Lower leg skin (tissue), 4 donors: ENCODE measurements around the gene POLR2E. TPM values are rescaled to one million over a fixed set of nuclear protein-coding genes. Genes with fewer than 3 reads are reported as not detected.

Source experiments
- DNase-seq, 2 donors: peaks; one replicate each; pipeline ENCODE4 v3.0.0-alpha.2; 2019; ENCODE audit warnings: low spot score in 2 of 2
- H3K4me3 ChIP-seq: fragments of 200-600 bp; sonication (generic); 2 replicates; pipeline ENCODE4 v1.5.1; 2017; ENCODE audit warnings: mild to moderate bottlenecking, low read depth; ENCODE audit not compliant: poor library complexity, severe bottlenecking
- POLR2A ChIP-seq, 2 donors: fragments of 450-650 bp; IDR thresholded peaks; one replicate each; pipeline ENCODE4 v1.6.1; 2016 to 2017; ENCODE audit warnings: antibody characterized with exemption in 2 of 2, mild to moderate bottlenecking in 1 of 2, moderate library complexity in 1 of 2
- WGBS, 2 donors: methylation state at CpG; one replicate each; pipeline ENCODE4 v1.1.5; 2018; 5-methylcytosine and 5-hydroxymethylcytosine counted together
- intact Hi-C: fragments of 100-400 bp; cut with DNase I; formaldehyde crosslinking; loops from one replicate; pipeline ENCODE4 v1.15.0; 2023; ENCODE audit warnings: low total_unique reads
- total RNA-seq, 4 donors: library from RNA; depleted of rRNA; stranded (reverse); fragments of >200 nt; gene quantifications; one replicate each; pipeline ENCODE4 v1.1.0, GENCODE V29; 2016
- TF ChIP-seq, protein P1 (sequence below), 3 donors: fragments of 450-650 bp; IDR thresholded peaks; one replicate each; pipeline ENCODE4 v1.5.1; 2016; ENCODE audit warnings: antibody characterized with exemption in 3 of 3, mild to moderate bottlenecking in 3 of 3, moderate library complexity in 2 of 3

Gene POLR2E
- total RNA-seq, 4 donors from 2014 or later: 93.3 to 198 (median 123) TPM

DNA sequence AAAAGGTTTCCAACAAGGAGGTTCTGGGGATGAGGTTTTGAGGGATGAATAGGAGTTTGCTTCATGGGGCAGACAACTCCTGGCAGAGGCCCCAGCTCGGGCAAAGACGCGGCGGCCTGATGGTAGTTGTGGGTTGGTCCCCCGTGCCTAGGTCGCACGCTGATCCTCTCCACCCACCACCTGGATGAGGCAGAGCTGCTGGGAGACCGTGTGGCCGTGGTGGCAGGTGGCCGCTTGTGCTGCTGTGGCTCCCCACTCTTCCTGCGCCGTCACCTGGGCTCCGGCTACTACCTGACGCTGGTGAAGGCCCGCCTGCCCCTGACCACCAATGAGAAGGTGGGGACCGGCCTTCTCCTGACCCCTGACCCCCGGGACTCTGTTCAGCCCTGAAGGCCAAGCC is 43.4 kb downstream of the POLR2E start:
- no peak for TF ChIP-seq POLR2A (IDR thresholded peaks at IDR 0.05)
- TF ChIP-seq, protein P1, sequence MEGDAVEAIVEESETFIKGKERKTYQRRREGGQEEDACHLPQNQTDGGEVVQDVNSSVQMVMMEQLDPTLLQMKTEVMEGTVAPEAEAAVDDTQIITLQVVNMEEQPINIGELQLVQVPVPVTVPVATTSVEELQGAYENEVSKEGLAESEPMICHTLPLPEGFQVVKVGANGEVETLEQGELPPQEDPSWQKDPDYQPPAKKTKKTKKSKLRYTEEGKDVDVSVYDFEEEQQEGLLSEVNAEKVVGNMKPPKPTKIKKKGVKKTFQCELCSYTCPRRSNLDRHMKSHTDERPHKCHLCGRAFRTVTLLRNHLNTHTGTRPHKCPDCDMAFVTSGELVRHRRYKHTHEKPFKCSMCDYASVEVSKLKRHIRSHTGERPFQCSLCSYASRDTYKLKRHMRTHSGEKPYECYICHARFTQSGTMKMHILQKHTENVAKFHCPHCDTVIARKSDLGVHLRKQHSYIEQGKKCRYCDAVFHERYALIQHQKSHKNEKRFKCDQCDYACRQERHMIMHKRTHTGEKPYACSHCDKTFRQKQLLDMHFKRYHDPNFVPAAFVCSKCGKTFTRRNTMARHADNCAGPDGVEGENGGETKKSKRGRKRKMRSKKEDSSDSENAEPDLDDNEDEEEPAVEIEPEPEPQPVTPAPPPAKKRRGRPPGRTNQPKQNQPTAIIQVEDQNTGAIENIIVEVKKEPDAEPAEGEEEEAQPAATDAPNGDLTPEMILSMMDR (IDR thresholded peaks at IDR 0.05): no peak
- intact Hi-C loops: no loop called here
- DNase-seq: no peak
- 90 to 93% methylated on average over 17 of the region's 17 CpGs for WGBS, 2 donors
- H3K4me3 ChIP-seq: no peak overlapping the region

DNA sequence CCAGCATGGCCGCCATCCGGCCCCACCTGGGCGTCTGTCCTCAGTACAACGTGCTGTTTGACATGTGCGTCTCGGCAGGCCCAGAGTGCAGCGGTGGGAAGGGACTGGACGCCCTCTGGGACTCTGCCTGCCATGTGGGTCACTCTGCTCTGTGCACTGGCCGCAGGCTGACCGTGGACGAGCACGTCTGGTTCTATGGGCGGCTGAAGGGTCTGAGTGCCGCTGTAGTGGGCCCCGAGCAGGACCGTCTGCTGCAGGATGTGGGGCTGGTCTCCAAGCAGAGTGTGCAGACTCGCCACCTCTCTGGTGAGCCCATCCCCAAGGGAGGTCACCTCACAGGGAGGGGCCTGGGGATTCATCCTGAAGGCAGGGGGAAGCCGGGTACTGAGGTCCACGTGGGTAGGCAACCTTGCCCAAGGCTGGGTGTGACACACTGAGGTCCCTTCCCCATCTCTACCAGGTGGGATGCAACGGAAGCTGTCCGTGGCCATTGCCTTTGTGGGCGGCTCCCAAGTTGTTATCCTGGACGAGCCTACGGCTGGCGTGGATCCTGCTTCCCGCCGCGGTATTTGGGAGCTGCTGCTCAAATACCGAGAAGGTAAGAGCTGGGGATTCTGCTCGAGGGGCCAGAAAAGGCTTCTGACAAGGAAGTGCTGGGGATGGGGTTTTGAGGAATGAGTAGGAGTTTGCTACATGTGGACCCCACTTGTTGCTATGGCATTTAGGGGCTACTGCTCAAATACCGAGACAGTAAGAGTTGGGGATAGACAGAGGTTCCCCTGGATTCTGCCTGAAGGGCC is 44.0 kb downstream of the POLR2E start:
- TF ChIP-seq, protein P1 (IDR thresholded peaks at IDR 0.05): no peak
- TF ChIP-seq POLR2A (IDR thresholded peaks at IDR 0.05): no peak
- no peak for DNase-seq
- WGBS, 2 donors: 82 to 90% methylated on average over 13 to 20 of the region's 31 CpGs
- intact Hi-C loops: no loop called here
- H3K4me3 ChIP-seq: no peak overlapping the region

DNA sequence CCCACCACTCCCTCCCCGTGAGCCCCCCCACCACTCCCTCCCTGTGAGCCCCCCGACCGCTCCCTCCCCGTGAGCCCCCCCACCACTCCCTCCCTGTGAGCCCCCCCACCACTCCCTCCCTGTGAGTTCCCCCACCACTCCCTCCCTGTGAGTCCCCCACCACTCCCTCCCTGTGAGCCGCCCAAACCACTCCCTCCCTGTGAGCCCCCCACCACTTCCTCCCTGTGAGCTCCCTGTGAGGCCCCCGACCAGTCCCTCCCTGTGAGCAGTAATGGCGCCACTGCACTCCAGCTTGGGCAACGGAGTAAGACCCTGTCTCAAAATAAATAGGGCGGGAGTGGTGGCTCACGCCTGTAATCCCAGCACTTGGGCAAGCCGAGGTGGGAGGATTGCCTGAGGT is 45.4 kb downstream of the POLR2E start:
- no peak for DNase-seq
- intact Hi-C loops: no loop called here
- TF ChIP-seq, protein P1 (IDR thresholded peaks at IDR 0.05): no peak
- no peak for TF ChIP-seq POLR2A (IDR thresholded peaks at IDR 0.05)
- no peak overlapping the region for H3K4me3 ChIP-seq
- WGBS, 2 donors: 62 to 69% methylated on average over 5 to 6 of the region's 11 CpGs

DNA sequence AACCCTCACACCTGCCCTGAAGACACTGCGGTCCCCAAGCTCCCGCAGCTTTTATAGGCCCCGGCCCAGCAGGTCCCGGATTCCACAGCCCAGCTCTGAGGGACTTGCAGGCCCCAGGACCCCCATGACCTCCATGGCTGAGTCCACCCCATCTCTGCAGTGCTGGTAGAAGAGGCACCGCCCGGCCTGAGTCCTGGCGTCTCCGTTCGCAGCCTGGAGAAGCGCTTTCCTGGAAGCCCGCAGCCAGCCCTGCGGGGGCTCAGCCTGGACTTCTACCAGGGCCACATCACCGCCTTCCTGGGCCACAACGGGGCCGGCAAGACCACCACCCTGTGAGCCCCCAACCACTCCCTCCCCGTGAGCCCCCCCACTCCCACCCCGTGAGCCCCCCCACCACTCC is 46.1 kb downstream of the POLR2E start:
- intact Hi-C loops: no loop called here
- no peak for DNase-seq
- H3K4me3 ChIP-seq: no peak overlapping the region
- WGBS, 2 donors: 90 to 97% methylated on average over 11 to 14 of the region's 17 CpGs
- TF ChIP-seq POLR2A (IDR thresholded peaks at IDR 0.05): no peak
- TF ChIP-seq, protein P1 (IDR thresholded peaks at IDR 0.05): no peak

GRCh38 chr19:1047696-1048147 is 47.5 kb downstream of the POLR2E start:
- TF ChIP-seq, protein P1 (IDR thresholded peaks at IDR 0.05): no peak
- TF ChIP-seq POLR2A (IDR thresholded peaks at IDR 0.05): no peak
- WGBS, 2 donors: 70 to 76% methylated on average over 18 to 19 of the region's 20 CpGs
- DNase-seq: no peak
- intact Hi-C loops: no loop called here
- H3K4me3 ChIP-seq: no peak overlapping the region
